Spleen (tissue), 11 donors: Measurements from ENCODE around the gene SFTPA2. TPM values are rescaled to one million over a fixed set of nuclear protein-coding genes. Genes with fewer than 3 reads are reported as not detected.
"Not testable (repeated sequence)": the region's sequence is repeated elsewhere in the genome, so short reads cannot be mapped to it uniquely, and the experiment has no call there.

Experiments used
- DNase-seq: peaks from one replicate; pipeline ENCODE4 v3.0.0-alpha.2; 2020
- H3K27ac ChIP-seq, 8 donors: fragments of 200-600 bp; sonication (generic) in 7 of 8; 1 replicate in 4 of 8; 2 replicates in 4 of 8; pipeline versions ENCODE4 v1.5.0 to v1.8.0; 2016 to 2021; ENCODE audit warnings: inconsistent platforms in 4 of 8, mild to moderate bottlenecking in 4 of 8, moderate library complexity in 1 of 8
- H3K27me3 ChIP-seq, 7 donors: fragments of 200-600 bp; sonication (generic) in 6 of 7; replicated peaks in 1 of 7; 1 replicate in 4 of 7; 2 replicates in 3 of 7; pipeline versions ENCODE4 v1.5.0 to v1.8.0; 2016 to 2021; ENCODE audit warnings: inconsistent platforms in 3 of 7, mild to moderate bottlenecking in 1 of 7
- H3K36me3 ChIP-seq, 6 donors: fragments of 200-600 bp; sonication (generic) in 5 of 6; 1 replicate in 4 of 6; 2 replicates in 2 of 6; pipeline versions ENCODE4 v1.5.0 to v1.8.0; 2016 to 2021; ENCODE audit warnings: inconsistent platforms in 2 of 6
- H3K4me1 ChIP-seq, 6 donors: fragments of 200-600 bp; sonication (generic) in 5 of 6; 1 replicate in 3 of 6; 2 replicates in 3 of 6; pipeline versions ENCODE4 v1.5.0 to v1.8.0; 2016 to 2021; ENCODE audit warnings: inconsistent platforms in 3 of 6
- H3K4me3 ChIP-seq, 8 donors: fragments of 200-600 bp; sonication (generic) in 7 of 8; 1 replicate in 4 of 8; 2 replicates in 4 of 8; pipeline versions ENCODE4 v1.5.0 to v1.8.0; 2016 to 2021; ENCODE audit warnings: inconsistent platforms in 4 of 8, mild to moderate bottlenecking in 4 of 8, moderate library complexity in 2 of 8
- H3K9me3 ChIP-seq, 8 donors: fragments of 200-600 bp; sonication (generic) in 7 of 8; 1 replicate in 4 of 8; 2 replicates in 4 of 8; pipeline versions ENCODE4 v1.5.0 to v1.8.0; 2016 to 2021; ENCODE audit warnings: inconsistent platforms in 4 of 8
- POLR2A ChIP-seq, 3 donors: fragments of 450-650 bp; IDR thresholded peaks; one replicate each; pipeline ENCODE4 v1.5.1; 2017; ENCODE audit warnings: antibody characterized with exemption in 3 of 3, mild to moderate bottlenecking in 1 of 3
- POLR2AphosphoS5 ChIP-seq, 3 donors: sonication (generic); formaldehyde crosslinking; IDR thresholded peaks; one replicate each; pipeline ENCODE4 v1.5.1; 2017; ENCODE audit warnings: antibody characterized with exemption in 3 of 3
- WGBS, 5 donors: extraction: QIAGEN DNeasy Blood & Tissue Kit in 3 of 5; methylation state at CpG; one replicate each; pipeline versions ENCODE4 v1.1.5 to v1.1.7; 2013 to 2018; 5-methylcytosine and 5-hydroxymethylcytosine counted together
- intact Hi-C: fragments of 100-400 bp; cut with DNase I; formaldehyde crosslinking; loops from one replicate; pipeline ENCODE4 v1.15.0; 2023; ENCODE audit warnings: low total_unique reads
- polyA plus RNA-seq, 3 donors: library from polyadenylated mRNA; stranded (reverse); fragments of 200-250 nt; gene quantifications; one replicate each; pipeline ENCODE4 v1.2.1, GENCODE V29; 2013
- total RNA-seq, 7 donors: library from RNA; depleted of rRNA in 3 of 7; stranded (reverse); fragments of >200 nt in 3 of 7; fragmentation: NEBNext Ultra II Directional in 4 of 7; extraction: Animal tissue kit (Norgen Biotek cat#: 25700) in 4 of 7; gene quantifications; one replicate each; pipeline versions ENCODE4 v1.1.0 to v1.2.1, GENCODE V29; 2016 to 2021
- TF ChIP-seq, protein P1 (sequence below), 11 experiments: fragments of 200-600 bp in 7 of 11; fragments of 450-650 bp in 4 of 11; sonication (generic) in 4 of 11; IDR thresholded peaks in 8 of 11; conservative IDR thresholded peaks in 3 of 11; 1 replicate in 7 of 11; 2 replicates in 4 of 11; pipeline versions ENCODE4 v1.4.0 to v1.8.0; 2016 to 2021; ENCODE audit warnings: antibody characterized with exemption in 11 of 11, inconsistent platforms in 4 of 11, mild to moderate bottlenecking in 1 of 11
- donor health status: healthy with polysubstance abuse.
- donor health status: DM: no; HTN: no; CAD: no; lungs with moderate emphysema.
- donor health status: DM: no; HTN: no; CAD: no.
- donor health status: Bipolar disorder and iron deficiency.
- donor health status: healthy.
- donor health status: DM: no; HTN: no; CAD: no.
- donor health status: DM: yes; HTN: yes; CAD: no.

The SFTPA2 gene
- total and polyA plus RNA-seq, 10 donors: 0.39 to 5.7 (median 0.99) TPM; not detected in 5

DNA sequence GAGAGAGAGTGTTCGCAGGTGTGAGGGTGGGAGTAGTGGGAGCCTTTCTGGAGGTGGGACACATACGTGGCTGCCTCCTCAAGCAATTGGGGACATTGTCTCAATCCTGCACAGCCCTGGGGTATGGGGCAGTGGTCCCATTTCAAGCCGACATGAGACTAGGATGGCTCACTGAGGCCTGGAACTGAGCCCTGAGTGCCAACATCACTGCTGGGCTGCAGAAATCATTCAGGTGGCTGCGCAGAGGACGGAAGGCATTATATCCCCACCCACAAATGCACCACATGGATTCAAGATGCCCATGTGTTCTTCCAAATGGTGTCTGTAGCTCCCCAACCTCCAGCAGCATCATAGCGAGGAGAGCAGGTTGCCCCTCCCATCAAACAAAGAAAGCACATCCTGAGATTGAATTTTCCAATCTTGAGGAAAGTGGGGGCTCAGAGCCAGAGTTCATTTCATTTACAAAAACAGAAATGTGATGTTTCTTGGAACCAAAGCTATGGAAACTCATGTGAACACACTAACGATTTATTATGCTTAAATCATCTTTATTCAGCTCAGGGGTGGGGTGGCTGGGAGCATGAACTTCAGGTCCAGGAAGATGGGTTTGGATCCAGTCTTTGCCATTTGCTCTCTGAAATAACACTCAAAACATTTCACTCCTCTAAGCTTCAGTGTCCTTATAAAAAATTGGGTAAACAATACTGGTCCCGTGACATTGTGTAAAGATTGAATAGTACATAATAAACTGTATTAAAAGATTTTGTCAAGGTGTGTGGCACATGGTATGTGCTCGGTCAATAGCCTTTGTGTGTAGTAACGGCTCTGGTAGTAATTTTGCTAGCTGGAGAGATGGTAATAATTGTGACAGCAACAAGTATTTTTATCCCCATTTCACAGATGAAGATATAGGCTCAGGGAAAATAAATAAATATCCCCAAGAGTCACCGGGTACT lies 4.6 kb downstream of the SFTPA2 start:
- Histone ChIP-seq H3K4me1 (no peaks in the 10 kb centered on the region), H3K27ac (no peak overlapping the region), H3K9me3 (no peaks in the 10 kb centered on the region), H3K27me3 (no peaks in the 10 kb centered on the region), H3K36me3 (no peaks in the 10 kb centered on the region), H3K4me3 (no peak overlapping the region)
- no peak for DNase-seq
- TF ChIP-seq POLR2A (IDR thresholded peaks at IDR 0.05) (no peak), POLR2AphosphoS5 (IDR thresholded peaks at IDR 0.05) (no peak)
- TF ChIP-seq, protein P1, sequence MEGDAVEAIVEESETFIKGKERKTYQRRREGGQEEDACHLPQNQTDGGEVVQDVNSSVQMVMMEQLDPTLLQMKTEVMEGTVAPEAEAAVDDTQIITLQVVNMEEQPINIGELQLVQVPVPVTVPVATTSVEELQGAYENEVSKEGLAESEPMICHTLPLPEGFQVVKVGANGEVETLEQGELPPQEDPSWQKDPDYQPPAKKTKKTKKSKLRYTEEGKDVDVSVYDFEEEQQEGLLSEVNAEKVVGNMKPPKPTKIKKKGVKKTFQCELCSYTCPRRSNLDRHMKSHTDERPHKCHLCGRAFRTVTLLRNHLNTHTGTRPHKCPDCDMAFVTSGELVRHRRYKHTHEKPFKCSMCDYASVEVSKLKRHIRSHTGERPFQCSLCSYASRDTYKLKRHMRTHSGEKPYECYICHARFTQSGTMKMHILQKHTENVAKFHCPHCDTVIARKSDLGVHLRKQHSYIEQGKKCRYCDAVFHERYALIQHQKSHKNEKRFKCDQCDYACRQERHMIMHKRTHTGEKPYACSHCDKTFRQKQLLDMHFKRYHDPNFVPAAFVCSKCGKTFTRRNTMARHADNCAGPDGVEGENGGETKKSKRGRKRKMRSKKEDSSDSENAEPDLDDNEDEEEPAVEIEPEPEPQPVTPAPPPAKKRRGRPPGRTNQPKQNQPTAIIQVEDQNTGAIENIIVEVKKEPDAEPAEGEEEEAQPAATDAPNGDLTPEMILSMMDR (IDR thresholded peaks at IDR 0.05 in 8 of 11, conservative IDR thresholded peaks at IDR 0.05 in 3 of 11): no peak
- 83 to 90% (median 87%) methylated on average over 11 of the region's 11 CpGs for WGBS, 5 donors
- intact Hi-C loops: no loop called here

DNA sequence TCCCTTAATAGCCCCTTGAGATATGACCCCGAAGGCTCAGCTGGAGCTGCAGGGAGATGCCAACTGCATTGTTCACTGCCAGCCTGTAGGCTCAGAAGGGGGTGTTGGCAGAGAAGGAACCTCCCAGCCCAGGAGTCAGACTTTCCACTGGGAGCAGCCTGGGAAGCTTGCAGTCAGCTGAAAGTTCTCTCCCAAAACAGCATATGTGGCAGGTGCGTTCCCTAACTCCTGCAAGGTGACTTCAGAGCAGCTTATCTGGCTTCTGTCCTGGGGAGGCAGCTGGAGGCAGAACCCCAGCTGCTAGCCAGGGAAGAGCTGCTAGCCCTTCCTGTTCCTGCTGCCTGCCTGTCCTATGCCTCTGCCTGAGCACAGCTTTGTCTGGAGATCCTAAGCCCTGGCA lies 8.1 kb downstream of the SFTPA2 start:
- intact Hi-C loops: no loop called here
- Histone ChIP-seq H3K9me3 (no peaks in the 10 kb centered on the region), H3K4me1 (no peaks in the 10 kb centered on the region), H3K27ac (no peak overlapping the region), H3K36me3 (no peaks in the 10 kb centered on the region), H3K27me3 (no peaks in the 10 kb centered on the region), H3K4me3 (no peak overlapping the region)
- WGBS, 5 donors: 54 to 93% (median 86%) methylated on average over 1 to 2 of the region's 2 CpGs
- TF ChIP-seq POLR2AphosphoS5 (IDR thresholded peaks at IDR 0.05) (no peak), POLR2A (IDR thresholded peaks at IDR 0.05) (no peak)
- TF ChIP-seq, protein P1 (IDR thresholded peaks at IDR 0.05 in 8 of 11, conservative IDR thresholded peaks at IDR 0.05 in 3 of 11): no peak
- DNase-seq: no peak

DNA sequence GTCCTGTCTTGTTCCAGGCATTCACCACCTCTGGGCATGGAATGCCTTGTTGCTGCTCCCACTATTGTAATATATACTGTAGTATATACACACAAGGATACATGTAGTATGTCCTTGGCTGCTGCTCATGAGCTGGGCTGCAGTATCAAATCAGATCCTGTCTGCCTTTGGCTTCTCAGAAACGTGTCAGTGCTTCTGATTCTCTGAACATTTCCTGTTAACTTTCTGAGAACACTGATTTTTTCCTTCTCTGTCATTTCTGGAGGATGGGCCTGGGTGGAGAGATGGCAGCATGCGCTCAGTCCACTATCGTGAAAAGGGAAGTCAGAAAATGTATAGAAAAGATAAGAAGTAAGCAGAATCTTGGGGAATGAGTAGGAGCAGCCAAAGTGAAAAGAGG lies 12.2 kb downstream of the SFTPA2 start:
- Histone ChIP-seq H3K27me3 (no peaks in the 10 kb centered on the region), H3K4me1 (peaks cover 0 to 3% (median 0%) of the 10 kb centered on the region in 6 donors), H3K36me3 (no peaks in the 10 kb centered on the region), H3K9me3 (no peaks in the 10 kb centered on the region), H3K27ac (no peak overlapping the region), H3K4me3 (no peak overlapping the region)
- DNase-seq: no peak
- intact Hi-C loops: no loop called here
- WGBS, 5 donors: 22 to 31% (median 23%) methylated on average over 3 of the region's 3 CpGs
- TF ChIP-seq, protein P1 (IDR thresholded peaks at IDR 0.05 in 8 of 11, conservative IDR thresholded peaks at IDR 0.05 in 3 of 11): no peak
- TF ChIP-seq POLR2AphosphoS5 (IDR thresholded peaks at IDR 0.05): no peak
- TF ChIP-seq POLR2A (IDR thresholded peaks at IDR 0.05): no peak

DNA sequence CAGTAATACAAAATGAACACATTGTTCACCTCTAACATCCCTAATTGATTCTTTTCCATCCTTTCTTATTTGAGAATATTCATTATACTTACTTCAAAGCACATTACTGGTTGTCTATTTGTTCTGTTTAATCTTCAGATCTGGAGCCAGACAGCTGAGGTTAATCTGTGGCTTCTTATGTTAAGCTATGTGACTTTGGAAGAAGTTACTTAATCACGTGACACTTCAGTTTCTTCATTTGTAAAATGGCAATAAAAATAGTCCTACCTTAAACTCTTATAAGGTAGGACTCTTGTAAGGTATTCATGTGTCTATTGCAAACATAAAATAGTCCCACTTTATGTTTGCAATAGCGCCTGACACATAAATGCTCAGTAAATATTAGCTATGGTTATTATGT lies 13.1 kb downstream of the SFTPA2 start:
- DNase-seq, H3K27ac ChIP-seq, intact Hi-C loops, H3K9me3 ChIP-seq, H3K36me3 ChIP-seq, H3K4me3 ChIP-seq, H3K27me3 ChIP-seq: not testable (repeated sequence)
- 39 to 88% (median 78%) methylated on average over 2 of the region's 2 CpGs for WGBS, 5 donors
- H3K4me1 ChIP-seq: peaks cover 0 to 11% (median 0%) of the 10 kb centered on the region in 6 donors

DNA sequence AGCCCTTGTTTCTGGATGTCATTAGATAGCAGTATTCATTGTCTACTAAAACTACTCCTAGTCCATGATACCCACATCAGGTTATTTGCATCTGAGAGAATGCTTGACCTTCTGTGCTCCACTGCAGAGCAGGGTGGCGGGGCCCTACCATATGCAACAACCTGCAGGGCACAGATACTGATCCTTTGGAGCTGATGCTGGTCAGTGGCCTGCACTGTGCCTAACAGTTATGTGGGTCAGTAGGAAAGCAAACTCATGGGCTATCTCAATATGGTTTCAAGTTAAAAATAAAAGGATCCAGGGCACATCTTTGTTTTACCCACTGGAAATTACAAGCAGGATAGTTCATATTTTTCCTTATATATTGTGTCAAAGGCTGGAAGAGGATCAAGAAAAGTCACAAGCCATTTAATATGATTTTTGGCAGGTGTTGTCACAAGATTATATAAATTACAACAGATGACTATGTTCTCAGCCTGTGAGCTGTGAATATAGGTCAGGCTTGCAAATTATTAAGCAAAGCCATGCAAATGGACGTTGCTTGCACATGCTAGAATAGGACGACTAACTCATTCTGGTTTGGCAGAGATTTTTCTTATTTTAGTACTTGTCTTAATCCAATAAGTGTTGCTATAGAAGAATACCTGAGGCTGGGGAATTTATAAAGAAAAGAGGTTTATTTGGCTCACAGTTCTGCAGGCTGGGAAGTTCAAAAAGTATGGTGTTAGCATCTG lies 15.1 kb downstream of the SFTPA2 start:
- H3K9me3 ChIP-seq, H3K4me3 ChIP-seq, DNase-seq, intact Hi-C loops, H3K36me3 ChIP-seq, H3K27ac ChIP-seq, H3K27me3 ChIP-seq: not testable (repeated sequence)
- H3K4me1 ChIP-seq: peaks cover 0 to 12% (median 0%) of the 10 kb centered on the region in 6 donors
- WGBS, 5 donors: 69 to 89% (median 82%) methylated on average over 3 of the region's 3 CpGs

DNA sequence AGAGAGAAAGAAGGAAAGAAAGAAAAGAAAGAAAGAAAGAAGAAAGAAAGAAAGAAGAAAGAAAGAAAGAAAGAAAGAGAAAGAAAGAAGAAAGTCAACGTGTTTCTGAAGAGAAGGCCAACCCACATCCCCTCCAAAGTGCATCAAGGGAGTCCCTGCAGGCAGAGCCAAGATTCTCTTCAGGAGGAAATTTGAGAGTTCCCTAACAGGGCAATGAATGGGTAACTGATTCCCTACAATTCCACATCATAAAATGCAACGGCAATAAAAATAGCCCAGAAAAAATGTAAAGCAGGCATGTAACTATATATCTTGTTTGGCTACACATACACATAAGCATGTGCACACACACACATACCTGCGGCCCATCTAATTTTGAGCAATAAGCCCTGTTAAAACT lies 15.8 kb downstream of the SFTPA2 start:
- DNase-seq, intact Hi-C loops, H3K4me3 ChIP-seq, H3K9me3 ChIP-seq, H3K36me3 ChIP-seq, H3K27ac ChIP-seq, H3K27me3 ChIP-seq: not testable (repeated sequence)
- peaks cover 0 to 12% (median 0%) of the 10 kb centered on the region in 6 donors for H3K4me1 ChIP-seq
- WGBS, 5 donors: 88 to 93% (median 92%) methylated on average over 3 of the region's 3 CpGs
